GM18505 (cell line): ENCODE results near the gene ZNF319.

Experiments
- ATAC-seq: cut with Tn5 transposase; IDR thresholded peaks from one replicate; pipeline ENCODE4 v1.9.1; 2021; ENCODE audit not compliant: unreplicated experiment
- POLR2A ChIP-seq: IDR thresholded peaks from 4 replicates; pipeline ENCODE4 v1.6.1; 2011; ENCODE audit warnings: borderline replicate concordance; ENCODE audit not compliant: insufficient read depth, insufficient read length; ENCODE audit errors: extremely low read depth

Gene ZNF319

GRCh38 chr16:57977418-57978069 is 22.9 kb downstream of the ZNF319 start:
- no peak for TF ChIP-seq POLR2A
- ATAC-seq: no peak

GRCh38 chr16:57976331-57976796 is 24.1 kb downstream of the ZNF319 start:
- no peak for TF ChIP-seq POLR2A
- no peak for ATAC-seq

GRCh38 chr16:57972306-57972705 is 28.2 kb downstream of the ZNF319 start:
- no peak for TF ChIP-seq POLR2A
- ATAC-seq: no peak

GRCh38 chr16:57971848-57972247 is 28.6 kb downstream of the ZNF319 start:
- no peak for TF ChIP-seq POLR2A

GRCh38 chr16:57970970-57971369 is 29.5 kb downstream of the ZNF319 start, which contains the start of gene CNGB1:
CNGB1 (minus strand) TSS chr16:57971128; CDS start chr16:57967286, 3,842 bp downstream.
- no peak for TF ChIP-seq POLR2A
- ATAC-seq: no peak

More at GRCh38 chr16:57971848-57972247, 28.6 kb downstream of the ZNF319 start:
- no peak for ATAC-seq

- no peak for ATAC-seq
- no peak for TF ChIP-seq POLR2A
Observed at GRCh38 chr16:57970319-57970718, 30.2 kb downstream of the ZNF319 start.

GRCh38 chr16:57969451-57970123 is 30.9 kb downstream of the ZNF319 start:
- no peak for ATAC-seq
- TF ChIP-seq POLR2A: no peak

GRCh38 chr16:57967916-57968315 is 32.6 kb downstream of the ZNF319 start:
- no peak for TF ChIP-seq POLR2A
- no peak for ATAC-seq

GRCh38 chr16:57966986-57967385 is 33.5 kb downstream of the ZNF319 start:
- no peak for TF ChIP-seq POLR2A
- no peak for ATAC-seq

- TF ChIP-seq POLR2A: no peak
- ATAC-seq: no peak
Observed at GRCh38 chr16:57966204-57966771, 34.2 kb downstream of the ZNF319 start.

- ATAC-seq: no peak
- TF ChIP-seq POLR2A: no peak
Observed at GRCh38 chr16:57964157-57964700, 36.2 kb downstream of the ZNF319 start.

- no peak for TF ChIP-seq POLR2A
- no peak for ATAC-seq
Observed at GRCh38 chr16:57962756-57963155, 37.7 kb downstream of the ZNF319 start.

- no peak for ATAC-seq
- TF ChIP-seq POLR2A: no peak
Observed at GRCh38 chr16:57962046-57962445, 38.4 kb downstream of the ZNF319 start.

GRCh38 chr16:57961538-57961937 is 38.9 kb downstream of the ZNF319 start:
- no peak for TF ChIP-seq POLR2A
- ATAC-seq: no peak

GRCh38 chr16:57960826-57961472 is 39.5 kb downstream of the ZNF319 start:
- TF ChIP-seq POLR2A: no peak
- ATAC-seq: no peak
